CD14-positive monocyte (primary cell): Measurements from ENCODE around the gene KIF26A. TPM values are rescaled to one million over a fixed set of nuclear protein-coding genes. Genes with fewer than 3 reads are reported as not detected.

Experiments
- DNase-seq, 3 donors: peaks; one replicate each; pipeline ENCODE4 v3.0.0-alpha.2; 2011 to 2022
- H2AFZ ChIP-seq: 2 replicates; pipeline ENCODE4 v1.6.0; 2012; ENCODE audit warnings: mild to moderate bottlenecking, low read depth, low read length, inconsistent platforms; ENCODE audit not compliant: insufficient read depth, poor library complexity, severe bottlenecking
- H3K27ac ChIP-seq, 2 donors: 1 replicate in 1 of 2; 2 replicates in 1 of 2; pipeline ENCODE4 v1.5.1; 2012 to 2013; ENCODE audit warnings: low read length in 2 of 2, control low read depth in 1 of 2, inconsistent platforms in 1 of 2, low read depth in 1 of 2, mild to moderate bottlenecking in 1 of 2
- H3K27me3 ChIP-seq, 2 donors: one replicate each; pipeline versions ENCODE4 v1.6.0 to v1.6.1; 2011 to 2013; ENCODE audit warnings: low read length in 2 of 2; ENCODE audit not compliant: control insufficient read depth in 2 of 2, insufficient read depth in 2 of 2
- H3K36me3 ChIP-seq, 2 donors: replicated peaks in 1 of 2; 1 replicate in 1 of 2; 2 replicates in 1 of 2; pipeline versions ENCODE4 v1.5.1 to v1.6.1; 2012 to 2013; ENCODE audit warnings: low read length in 2 of 2, control low read depth in 1 of 2, inconsistent platforms in 1 of 2, mild to moderate bottlenecking in 1 of 2; ENCODE audit not compliant: insufficient read depth in 2 of 2, control insufficient read depth in 1 of 2
- H3K4me1 ChIP-seq, 2 donors: 1 replicate in 1 of 2; 2 replicates in 1 of 2; pipeline versions ENCODE4 v1.5.1 to v1.6.1; 2012 to 2013; ENCODE audit warnings: low read length in 2 of 2, control low read depth in 1 of 2, inconsistent platforms in 1 of 2, mild to moderate bottlenecking in 1 of 2, moderate library complexity in 1 of 2; ENCODE audit not compliant: insufficient read depth in 2 of 2, control insufficient read depth in 1 of 2
- H3K4me2 ChIP-seq: replicated peaks from 2 replicates; pipeline ENCODE3; 2012; ENCODE audit warnings: low read length, moderate library complexity, mild to moderate bottlenecking; ENCODE audit not compliant: poor library complexity, severe bottlenecking; ENCODE audit errors: extremely low read depth
- H3K4me3 ChIP-seq, 3 experiments: fragments of 200-600 bp in 1 of 3; sonication (generic) in 1 of 3; replicated peaks in 1 of 3; 1 replicate in 2 of 3; 2 replicates in 1 of 3; pipeline ENCODE4 v1.5.1; 2011 to 2013; ENCODE audit warnings: low read length in 3 of 3, mild to moderate bottlenecking in 3 of 3, control low read depth in 2 of 3, low read depth in 2 of 3, inconsistent platforms in 1 of 3, moderate library complexity in 1 of 3
- H3K79me2 ChIP-seq: 2 replicates; pipeline ENCODE4 v1.6.0; 2012; ENCODE audit warnings: mild to moderate bottlenecking, control low read depth, inconsistent platforms, low read length, moderate library complexity; ENCODE audit not compliant: insufficient read depth
- H3K9ac ChIP-seq: 2 replicates; pipeline ENCODE4 v1.6.0; 2017; ENCODE audit warnings: low read length, mild to moderate bottlenecking; ENCODE audit not compliant: insufficient read depth, poor library complexity, severe bottlenecking
- H3K9me3 ChIP-seq, 2 donors: replicated peaks in 1 of 2; 1 replicate in 1 of 2; 2 replicates in 1 of 2; pipeline versions ENCODE4 v1.5.1 to v1.6.1; 2012 to 2013; ENCODE audit warnings: low read length in 2 of 2, control low read depth in 1 of 2; ENCODE audit not compliant: control insufficient read depth in 1 of 2, insufficient read depth in 1 of 2
- H4K20me1 ChIP-seq: 2 replicates; pipeline ENCODE4 v1.6.0; 2012; ENCODE audit warnings: mild to moderate bottlenecking, low read length, control low read depth, moderate library complexity; ENCODE audit not compliant: insufficient read depth
- H3K27ac Mint-ChIP-seq, 7 donors: one replicate each; pipeline ENCODE4 v1.8.0; 2020; ENCODE audit warnings: mild to moderate bottlenecking in 7 of 7, mixed read lengths in 7 of 7, moderate library complexity in 6 of 7, inconsistent platforms in 2 of 7
- H3K27me3 Mint-ChIP-seq, 3 donors: one replicate each; pipeline ENCODE4 v1.8.0; 2021 to 2022; ENCODE audit warnings: low read depth in 3 of 3, mild to moderate bottlenecking in 3 of 3, mixed read lengths in 3 of 3, moderate library complexity in 3 of 3, inconsistent platforms in 1 of 3
- H3K36me3 Mint-ChIP-seq, 2 donors: one replicate each; pipeline ENCODE4 v1.8.0; 2020; ENCODE audit warnings: mixed read lengths in 2 of 2, inconsistent platforms in 1 of 2, mild to moderate bottlenecking in 1 of 2
- H3K4me1 Mint-ChIP-seq: one replicate; pipeline ENCODE4 v1.8.0; 2020; ENCODE audit warnings: mild to moderate bottlenecking, mixed read lengths
- H3K4me3 Mint-ChIP-seq, 2 donors: one replicate each; pipeline ENCODE4 v1.8.0; 2020; ENCODE audit warnings: mild to moderate bottlenecking in 2 of 2, mixed read lengths in 2 of 2, moderate library complexity in 1 of 2
- H3K9me3 Mint-ChIP-seq, 7 donors: one replicate each; pipeline ENCODE4 v1.8.0; 2020 to 2022; ENCODE audit warnings: mixed read lengths in 7 of 7, mild to moderate bottlenecking in 6 of 7, moderate library complexity in 6 of 7, inconsistent platforms in 2 of 7
- WGBS: methylation state at CpG from one replicate; pipeline ENCODE4 v1.1.5; 2013; ENCODE audit warnings: missing lambda C conversion rate; ENCODE audit not compliant: insufficient coverage; 5-methylcytosine and 5-hydroxymethylcytosine counted together
- intact Hi-C, 2 donors: fragments of 100-400 bp; cut with micrococcal nuclease; formaldehyde crosslinking; loops; one replicate each; pipeline versions ENCODE4 v1.15.0 to v1.15.1; 2023
- polyA plus RNA-seq, 3 donors: library from polyadenylated mRNA; depleted of rRNA in 1 of 3; unstranded in 2 of 3; stranded (reverse) in 1 of 3; fragments of 300-500 nt in 2 of 3; fragments of >200 nt in 1 of 3; fragmentation: Illumina TruSeq in 2 of 3; gene quantifications; 1 replicate in 2 of 3; 2 replicates in 1 of 3; pipeline ENCODE4 v1.2.3, GENCODE V29; 2012 to 2021
- TF ChIP-seq, protein P1 (sequence below): fragments of 200-600 bp; IDR thresholded peaks from one replicate; pipeline ENCODE4 v1.8.0; 2022; ENCODE audit warnings: antibody characterized with exemption, mild to moderate bottlenecking

Gene KIF26A
- polyA plus RNA-seq, 3 donors = not detected

DNA sequence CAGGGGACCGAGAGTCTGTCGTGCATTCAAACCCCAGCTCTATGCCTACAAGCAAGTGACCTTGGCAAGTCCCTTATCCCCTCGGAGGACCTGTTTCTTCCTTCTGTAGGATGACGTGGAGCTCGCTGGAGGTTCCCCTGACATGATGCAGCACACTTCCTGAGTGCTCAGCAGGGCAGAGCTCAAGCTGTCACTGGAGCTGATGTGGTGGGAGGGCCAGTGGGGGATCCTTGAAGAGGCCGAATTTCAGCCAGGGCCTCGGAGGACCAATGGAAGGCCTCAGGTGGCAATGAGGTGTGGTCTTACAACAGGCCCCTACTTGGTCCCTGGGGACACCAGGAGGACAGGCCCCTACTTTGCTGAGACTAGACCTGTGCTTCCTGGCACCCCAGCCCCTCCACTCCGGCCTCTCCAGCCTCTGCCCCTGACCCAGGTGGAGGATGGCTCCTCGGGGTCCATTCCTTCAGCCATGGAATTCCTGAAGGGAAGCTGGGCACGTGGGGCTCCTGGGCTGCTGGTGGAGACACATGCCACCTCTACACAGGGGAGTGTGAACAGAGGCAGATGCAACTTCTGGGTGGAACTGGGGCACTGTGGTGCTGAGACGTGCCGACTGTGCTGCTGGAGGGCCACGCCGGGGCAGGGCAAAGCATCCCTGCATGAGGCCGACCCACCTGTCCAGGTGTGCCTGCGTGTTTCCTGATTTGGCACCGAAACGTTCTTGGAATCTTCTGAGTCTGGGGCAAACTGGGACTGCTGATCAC, 18.7 kb upstream of the KIF26A start:
- Histone ChIP-seq H3K27ac (no peak overlapping the region), H4K20me1 (no peaks in the 10 kb centered on the region), H3K9me3 (peaks cover 0 to 7% of the 10 kb centered on the region in 2 donors), H3K36me3 (no peaks in the 10 kb centered on the region), H3K4me1 (peaks cover 0 to 8% of the 10 kb centered on the region in 2 donors), H3K27me3 (peaks cover 0 to 18% of the 10 kb centered on the region in 2 donors), H3K79me2 (no peaks in the 10 kb centered on the region), H3K9ac (no peak overlapping the region), H2AFZ (no peak overlapping the region), H3K4me3 (no peak overlapping the region), H3K4me2 (no peak overlapping the region)
- H3K9me3 Mint-ChIP-seq = peaks cover 6 to 22% (median 9%) of the 10 kb centered on the region in 7 donors
- H3K27me3 Mint-ChIP-seq = peaks cover 31 to 70% (median 40%) of the 10 kb centered on the region in 3 donors
- H3K4me1 Mint-ChIP-seq = no peaks in the 10 kb centered on the region
- no peak for DNase-seq
- TF ChIP-seq, protein P1, sequence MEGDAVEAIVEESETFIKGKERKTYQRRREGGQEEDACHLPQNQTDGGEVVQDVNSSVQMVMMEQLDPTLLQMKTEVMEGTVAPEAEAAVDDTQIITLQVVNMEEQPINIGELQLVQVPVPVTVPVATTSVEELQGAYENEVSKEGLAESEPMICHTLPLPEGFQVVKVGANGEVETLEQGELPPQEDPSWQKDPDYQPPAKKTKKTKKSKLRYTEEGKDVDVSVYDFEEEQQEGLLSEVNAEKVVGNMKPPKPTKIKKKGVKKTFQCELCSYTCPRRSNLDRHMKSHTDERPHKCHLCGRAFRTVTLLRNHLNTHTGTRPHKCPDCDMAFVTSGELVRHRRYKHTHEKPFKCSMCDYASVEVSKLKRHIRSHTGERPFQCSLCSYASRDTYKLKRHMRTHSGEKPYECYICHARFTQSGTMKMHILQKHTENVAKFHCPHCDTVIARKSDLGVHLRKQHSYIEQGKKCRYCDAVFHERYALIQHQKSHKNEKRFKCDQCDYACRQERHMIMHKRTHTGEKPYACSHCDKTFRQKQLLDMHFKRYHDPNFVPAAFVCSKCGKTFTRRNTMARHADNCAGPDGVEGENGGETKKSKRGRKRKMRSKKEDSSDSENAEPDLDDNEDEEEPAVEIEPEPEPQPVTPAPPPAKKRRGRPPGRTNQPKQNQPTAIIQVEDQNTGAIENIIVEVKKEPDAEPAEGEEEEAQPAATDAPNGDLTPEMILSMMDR = no peak
- no peaks in the 10 kb centered on the region for H3K36me3 Mint-ChIP-seq
- no peak overlapping the region for H3K27ac Mint-ChIP-seq
- H3K4me3 Mint-ChIP-seq = no peak overlapping the region
- intact Hi-C loops = no loop called here
- WGBS = 63% methylated on average over 12 of the region's 18 CpGs

DNA sequence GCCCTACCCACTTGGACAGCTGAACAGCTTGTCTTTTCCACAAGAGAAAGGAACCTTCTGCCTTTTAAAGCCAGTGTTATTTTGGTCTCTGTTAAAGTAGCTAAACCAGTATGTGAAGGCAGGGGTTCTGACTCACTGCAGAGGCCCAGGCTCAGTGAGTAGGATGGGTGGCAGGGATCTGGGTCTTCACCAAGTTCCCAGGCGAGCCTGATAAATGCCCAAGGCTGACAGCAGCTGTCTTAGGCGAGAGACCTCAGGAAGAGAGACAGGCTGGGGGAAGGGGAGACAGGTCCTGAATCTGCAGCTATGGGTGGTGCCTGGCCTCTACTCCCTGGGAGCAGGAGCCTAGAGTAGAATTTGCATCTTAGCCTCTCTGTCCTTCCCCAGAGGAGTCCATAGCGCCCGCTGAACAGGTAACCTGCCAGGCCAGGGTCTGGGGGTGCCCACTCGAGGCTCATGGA, 18.1 kb upstream of the KIF26A start:
- TF ChIP-seq, protein P1 = no peak
- intact Hi-C loops = no loop called here
- Mint-ChIP-seq H3K4me3 (no peak overlapping the region), H3K36me3 (no peaks in the 10 kb centered on the region), H3K4me1 (no peaks in the 10 kb centered on the region), H3K27ac (no peak overlapping the region), H3K9me3 (peaks cover 6 to 24% (median 15%) of the 10 kb centered on the region in 7 donors), H3K27me3 (peaks cover 31 to 67% (median 36%) of the 10 kb centered on the region in 3 donors)
- Histone ChIP-seq H4K20me1 (no peaks in the 10 kb centered on the region), H3K9ac (no peak overlapping the region), H3K9me3 (peaks cover 0 to 8% of the 10 kb centered on the region in 2 donors), H2AFZ (no peak overlapping the region), H3K4me1 (peaks cover 0 to 8% of the 10 kb centered on the region in 2 donors), H3K27me3 (peaks cover 0 to 18% of the 10 kb centered on the region in 2 donors), H3K79me2 (no peaks in the 10 kb centered on the region), H3K36me3 (no peaks in the 10 kb centered on the region), H3K4me3 (no peak overlapping the region), H3K27ac (no peak overlapping the region), H3K4me2 (no peak overlapping the region)
- WGBS = 73% methylated on average over 2 of the region's 5 CpGs
- no peak for DNase-seq
